ENCODE results near the gene DUSP22. TPM values are rescaled to one million over a fixed set of nuclear protein-coding genes. Genes with fewer than 3 reads are reported as not detected.

Gene DUSP22
- total and polyA plus RNA-seq, 2 experiments from 2014 or later, result 12.8 to 36.8 TPM

DNA sequence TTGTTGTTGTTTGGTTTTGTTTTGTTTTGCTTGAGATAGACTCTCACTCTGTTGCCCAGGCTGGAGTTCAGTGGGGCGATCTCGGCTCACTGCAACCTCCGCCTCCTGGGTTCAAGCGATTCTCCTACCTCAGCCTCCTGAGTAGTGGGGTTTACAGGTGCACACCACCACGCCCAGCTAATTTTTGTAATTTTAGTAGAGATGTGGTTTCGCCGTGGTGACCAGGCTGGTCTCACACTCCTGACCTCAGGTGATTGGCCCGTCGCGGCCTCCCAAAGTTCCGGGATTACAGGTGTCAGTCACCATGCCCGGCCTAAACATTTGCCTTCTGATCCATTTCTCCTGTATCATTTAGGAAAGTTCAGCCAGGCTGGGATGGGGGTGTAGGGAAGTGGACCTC is 17.7 kb downstream of the DUSP22 start:
- Mint-ChIP-seq H3K4me1 (peaks cover 10% of the 10 kb centered on the region), H3K4me3 (no peak overlapping the region), H3K27me3 (ENCODE audit: insufficient read depth, low read depth, poor library complexity) (peaks cover 4% of the 10 kb centered on the region), H3K9me3 (no peaks in the 10 kb centered on the region; the same call in 1 of the 3 replicates), H3K27ac (no peak overlapping the region), H3K36me3 (ENCODE audit: low read depth) (peaks cover 26% of the 10 kb centered on the region)
- Histone ChIP-seq H2AFZ (no peak overlapping the region), H3K4me1 (ENCODE audit: insufficient read depth) (peaks cover 14% of the 10 kb centered on the region; the same call in 1 of the 2 replicates), H3K9me2 (ENCODE audit: insufficient read depth) (0 out of 2 replicates have a peak, but pooled peaks cover 3% of the 10 kb centered on the region), H3K27me3 (ENCODE audit: insufficient read depth) (no peaks in the 10 kb centered on the region), H3K36me3 (ENCODE audit: insufficient read depth) (0 out of 2 replicates have a peak, but pooled peaks cover 9% of the 10 kb centered on the region), H3F3A (replicated peaks; ENCODE audit: low read depth) (no peaks in the 10 kb centered on the region), H3K4me3 (no peak overlapping the region), H3K4me2 (no peak overlapping the region), H3K27ac (ENCODE audit: low read depth) (no peak overlapping the region), H3K79me2 (replicated peaks; ENCODE audit: insufficient read depth) (no peaks in the 10 kb centered on the region), H4K20me1 (replicated peaks; ENCODE audit: insufficient read depth) (no peaks in the 10 kb centered on the region; the same call in 1 of the 2 replicates)
- no peak for ATAC-seq
- TF ChIP-seq POLR2AphosphoS5 (IDR thresholded peaks at IDR 0.05; ENCODE audit: low read depth) (no peak), EZH2 (IDR thresholded peaks at IDR 0.05; ENCODE audit: low read depth, unreplicated experiment) (no peak), NANOG (IDR thresholded peaks at IDR 0.05; ENCODE audit: borderline replicate concordance) (no peak), JUNB (IDR thresholded peaks at IDR 0.05; ENCODE audit: unreplicated experiment) (no peak), CREB1 (CRISPR knock-in tag; IDR thresholded peaks at IDR 0.05; ENCODE audit: low read depth) (no peak), STAT1 (IDR thresholded peaks at IDR 0.05; ENCODE audit: unreplicated experiment) (no peak), ZNF114 (CRISPR knock-in tag; IDR thresholded peaks at IDR 0.05) (no peak), EZH2phosphoT487 (IDR thresholded peaks at IDR 0.05; ENCODE audit: unreplicated experiment) (no peak)
- TF ChIP-seq, protein P1, sequence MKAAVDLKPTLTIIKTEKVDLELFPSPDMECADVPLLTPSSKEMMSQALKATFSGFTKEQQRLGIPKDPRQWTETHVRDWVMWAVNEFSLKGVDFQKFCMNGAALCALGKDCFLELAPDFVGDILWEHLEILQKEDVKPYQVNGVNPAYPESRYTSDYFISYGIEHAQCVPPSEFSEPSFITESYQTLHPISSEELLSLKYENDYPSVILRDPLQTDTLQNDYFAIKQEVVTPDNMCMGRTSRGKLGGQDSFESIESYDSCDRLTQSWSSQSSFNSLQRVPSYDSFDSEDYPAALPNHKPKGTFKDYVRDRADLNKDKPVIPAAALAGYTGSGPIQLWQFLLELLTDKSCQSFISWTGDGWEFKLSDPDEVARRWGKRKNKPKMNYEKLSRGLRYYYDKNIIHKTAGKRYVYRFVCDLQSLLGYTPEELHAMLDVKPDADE (IDR thresholded peaks at IDR 0.05), result no peak
- TF ChIP-seq, protein P2, sequence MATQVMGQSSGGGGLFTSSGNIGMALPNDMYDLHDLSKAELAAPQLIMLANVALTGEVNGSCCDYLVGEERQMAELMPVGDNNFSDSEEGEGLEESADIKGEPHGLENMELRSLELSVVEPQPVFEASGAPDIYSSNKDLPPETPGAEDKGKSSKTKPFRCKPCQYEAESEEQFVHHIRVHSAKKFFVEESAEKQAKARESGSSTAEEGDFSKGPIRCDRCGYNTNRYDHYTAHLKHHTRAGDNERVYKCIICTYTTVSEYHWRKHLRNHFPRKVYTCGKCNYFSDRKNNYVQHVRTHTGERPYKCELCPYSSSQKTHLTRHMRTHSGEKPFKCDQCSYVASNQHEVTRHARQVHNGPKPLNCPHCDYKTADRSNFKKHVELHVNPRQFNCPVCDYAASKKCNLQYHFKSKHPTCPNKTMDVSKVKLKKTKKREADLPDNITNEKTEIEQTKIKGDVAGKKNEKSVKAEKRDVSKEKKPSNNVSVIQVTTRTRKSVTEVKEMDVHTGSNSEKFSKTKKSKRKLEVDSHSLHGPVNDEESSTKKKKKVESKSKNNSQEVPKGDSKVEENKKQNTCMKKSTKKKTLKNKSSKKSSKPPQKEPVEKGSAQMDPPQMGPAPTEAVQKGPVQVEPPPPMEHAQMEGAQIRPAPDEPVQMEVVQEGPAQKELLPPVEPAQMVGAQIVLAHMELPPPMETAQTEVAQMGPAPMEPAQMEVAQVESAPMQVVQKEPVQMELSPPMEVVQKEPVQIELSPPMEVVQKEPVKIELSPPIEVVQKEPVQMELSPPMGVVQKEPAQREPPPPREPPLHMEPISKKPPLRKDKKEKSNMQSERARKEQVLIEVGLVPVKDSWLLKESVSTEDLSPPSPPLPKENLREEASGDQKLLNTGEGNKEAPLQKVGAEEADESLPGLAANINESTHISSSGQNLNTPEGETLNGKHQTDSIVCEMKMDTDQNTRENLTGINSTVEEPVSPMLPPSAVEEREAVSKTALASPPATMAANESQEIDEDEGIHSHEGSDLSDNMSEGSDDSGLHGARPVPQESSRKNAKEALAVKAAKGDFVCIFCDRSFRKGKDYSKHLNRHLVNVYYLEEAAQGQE (IDR thresholded peaks at IDR 0.05; ENCODE audit: unreplicated experiment), result no peak
- TF ChIP-seq, protein P3, sequence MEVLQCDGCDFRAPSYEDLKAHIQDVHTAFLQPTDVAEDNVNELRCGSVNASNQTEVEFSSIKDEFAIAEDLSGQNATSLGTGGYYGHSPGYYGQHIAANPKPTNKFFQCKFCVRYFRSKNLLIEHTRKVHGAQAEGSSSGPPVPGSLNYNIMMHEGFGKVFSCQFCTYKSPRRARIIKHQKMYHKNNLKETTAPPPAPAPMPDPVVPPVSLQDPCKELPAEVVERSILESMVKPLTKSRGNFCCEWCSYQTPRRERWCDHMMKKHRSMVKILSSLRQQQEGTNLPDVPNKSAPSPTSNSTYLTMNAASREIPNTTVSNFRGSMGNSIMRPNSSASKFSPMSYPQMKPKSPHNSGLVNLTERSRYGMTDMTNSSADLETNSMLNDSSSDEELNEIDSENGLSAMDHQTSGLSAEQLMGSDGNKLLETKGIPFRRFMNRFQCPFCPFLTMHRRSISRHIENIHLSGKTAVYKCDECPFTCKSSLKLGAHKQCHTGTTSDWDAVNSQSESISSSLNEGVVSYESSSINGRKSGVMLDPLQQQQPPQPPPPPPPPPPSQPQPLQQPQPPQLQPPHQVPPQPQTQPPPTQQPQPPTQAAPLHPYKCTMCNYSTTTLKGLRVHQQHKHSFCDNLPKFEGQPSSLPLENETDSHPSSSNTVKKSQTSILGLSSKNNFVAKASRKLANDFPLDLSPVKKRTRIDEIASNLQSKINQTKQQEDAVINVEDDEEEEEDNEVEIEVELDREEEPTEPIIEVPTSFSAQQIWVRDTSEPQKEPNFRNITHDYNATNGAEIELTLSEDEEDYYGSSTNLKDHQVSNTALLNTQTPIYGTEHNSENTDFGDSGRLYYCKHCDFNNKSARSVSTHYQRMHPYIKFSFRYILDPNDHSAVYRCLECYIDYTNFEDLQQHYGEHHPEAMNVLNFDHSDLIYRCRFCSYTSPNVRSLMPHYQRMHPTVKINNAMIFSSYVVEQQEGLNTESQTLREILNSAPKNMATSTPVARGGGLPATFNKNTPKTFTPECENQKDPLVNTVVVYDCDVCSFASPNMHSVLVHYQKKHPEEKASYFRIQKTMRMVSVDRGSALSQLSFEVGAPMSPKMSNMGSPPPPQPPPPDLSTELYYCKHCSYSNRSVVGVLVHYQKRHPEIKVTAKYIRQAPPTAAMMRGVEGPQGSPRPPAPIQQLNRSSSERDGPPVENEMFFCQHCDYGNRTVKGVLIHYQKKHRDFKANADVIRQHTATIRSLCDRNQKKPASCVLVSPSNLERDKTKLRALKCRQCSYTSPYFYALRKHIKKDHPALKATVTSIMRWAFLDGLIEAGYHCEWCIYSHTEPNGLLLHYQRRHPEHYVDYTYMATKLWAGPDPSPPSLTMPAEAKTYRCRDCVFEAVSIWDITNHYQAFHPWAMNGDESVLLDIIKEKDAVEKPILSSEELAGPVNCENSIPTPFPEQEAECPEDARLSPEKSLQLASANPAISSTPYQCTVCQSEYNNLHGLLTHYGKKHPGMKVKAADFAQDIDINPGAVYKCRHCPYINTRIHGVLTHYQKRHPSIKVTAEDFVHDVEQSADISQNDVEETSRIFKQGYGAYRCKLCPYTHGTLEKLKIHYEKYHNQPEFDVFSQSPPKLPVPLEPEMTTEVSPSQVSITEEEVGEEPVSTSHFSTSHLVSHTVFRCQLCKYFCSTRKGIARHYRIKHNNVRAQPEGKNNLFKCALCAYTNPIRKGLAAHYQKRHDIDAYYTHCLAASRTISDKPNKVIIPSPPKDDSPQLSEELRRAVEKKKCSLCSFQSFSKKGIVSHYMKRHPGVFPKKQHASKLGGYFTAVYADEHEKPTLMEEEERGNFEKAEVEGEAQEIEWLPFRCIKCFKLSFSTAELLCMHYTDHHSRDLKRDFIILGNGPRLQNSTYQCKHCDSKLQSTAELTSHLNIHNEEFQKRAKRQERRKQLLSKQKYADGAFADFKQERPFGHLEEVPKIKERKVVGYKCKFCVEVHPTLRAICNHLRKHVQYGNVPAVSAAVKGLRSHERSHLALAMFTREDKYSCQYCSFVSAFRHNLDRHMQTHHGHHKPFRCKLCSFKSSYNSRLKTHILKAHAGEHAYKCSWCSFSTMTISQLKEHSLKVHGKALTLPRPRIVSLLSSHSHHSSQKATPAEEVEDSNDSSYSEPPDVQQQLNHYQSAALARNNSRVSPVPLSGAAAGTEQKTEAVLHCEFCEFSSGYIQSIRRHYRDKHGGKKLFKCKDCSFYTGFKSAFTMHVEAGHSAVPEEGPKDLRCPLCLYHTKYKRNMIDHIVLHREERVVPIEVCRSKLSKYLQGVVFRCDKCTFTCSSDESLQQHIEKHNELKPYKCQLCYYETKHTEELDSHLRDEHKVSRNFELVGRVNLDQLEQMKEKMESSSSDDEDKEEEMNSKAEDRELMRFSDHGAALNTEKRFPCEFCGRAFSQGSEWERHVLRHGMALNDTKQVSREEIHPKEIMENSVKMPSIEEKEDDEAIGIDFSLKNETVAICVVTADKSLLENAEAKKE (CRISPR knock-in tag; IDR thresholded peaks at IDR 0.05), result no peak
- no peak for DNase-seq (ENCODE audit: low spot score)
